HG03342 (cell line): ENCODE data around the gene NET1.

Experiments
- ATAC-seq: cut with Tn5 transposase; IDR thresholded peaks from one replicate; pipeline ENCODE4 v1.9.1; 2021; ENCODE audit warnings: mild to moderate bottlenecking, moderate library complexity; ENCODE audit not compliant: unreplicated experiment

Gene NET1

GRCh38 chr10:5497948-5498730 is 85.8 kb downstream of the NET1 start:
- no peak for ATAC-seq

- ATAC-seq, result no peak
Measured at GRCh38 chr10:5498791-5499492, 86.6 kb downstream of the NET1 start.

- no peak for ATAC-seq
Measured at GRCh38 chr10:5499493-5500140, 87.3 kb downstream of the NET1 start, which contains the start of gene CALML5. Gene CALML5, minus strand, starts transcription at chr10:5499570. Its CDS starts 132 bp downstream, at chr10:5499438.

GRCh38 chr10:5500162-5500670 is 87.9 kb downstream of the NET1 start:
- no peak for ATAC-seq

GRCh38 chr10:5500910-5501309 is 88.6 kb downstream of the NET1 start:
- no peak for ATAC-seq

GRCh38 chr10:5502061-5502521 is 89.7 kb downstream of the NET1 start:
- no peak for ATAC-seq

GRCh38 chr10:5502571-5503476 is 90.5 kb downstream of the NET1 start:
- no peak for ATAC-seq

- ATAC-seq, result no peak
Measured at GRCh38 chr10:5503477-5503835, 91.1 kb downstream of the NET1 start.

- no peak for ATAC-seq
Measured at GRCh38 chr10:5504146-5505072, 92.1 kb downstream of the NET1 start.

GRCh38 chr10:5506246-5506645 is 93.9 kb downstream of the NET1 start:
- no peak for ATAC-seq

GRCh38 chr10:5506751-5507648 is 94.6 kb downstream of the NET1 start:
- ATAC-seq, result no peak

GRCh38 chr10:5507649-5508131 is 95.3 kb downstream of the NET1 start:
- no peak for ATAC-seq

GRCh38 chr10:5508161-5508604 is 95.8 kb downstream of the NET1 start:
- no peak for ATAC-seq
